ENCODE data around the gene FBXO38. TPM values are rescaled to one million over a fixed set of nuclear protein-coding genes. Genes with fewer than 3 reads are reported as not detected.
A peak's percentile ranks its signal among the peaks of the same experiment; 100 is the strongest.

The FBXO38 gene
- total and polyA plus RNA-seq, 9 of the 15 experiments (the other 6 are each of a cell fraction or from before 2014, with no cell fraction given) = 7.4 to 39.4 (median 29.3) TPM

GRCh38 chr5:148474025-148474511 lies 90.3 kb downstream of the FBXO38 start (continued):
- TF ChIP-seq E2F8 (IDR thresholded peaks at IDR 0.05; ENCODE audit: low read depth, partially characterized antibody) (no peak), GATAD2B (IDR thresholded peaks at IDR 0.05; ENCODE audit: borderline replicate concordance) (no peak), ZNF324 (CRISPR knock-in tag; IDR thresholded peaks at IDR 0.05) (no peak), C11orf30 (IDR thresholded peaks at IDR 0.05; ENCODE audit: low read depth) (no peak), ZNF830 (CRISPR knock-in tag; IDR thresholded peaks at IDR 0.05) (no peak), NR2C2 (CRISPR knock-in tag; IDR thresholded peaks at IDR 0.05) (no peak), NR2C2 (tag; IDR thresholded peaks at IDR 0.05) (no peak), NCOA2 (IDR thresholded peaks at IDR 0.05; ENCODE audit: partially characterized antibody in 2 of 2) (no peak), FOXK1 (CRISPR knock-in tag; IDR thresholded peaks at IDR 0.05; ENCODE audit: borderline replicate concordance) (no peak), YY1 (IDR thresholded peaks at IDR 0.05; ENCODE audit: borderline replicate concordance in 1 of 3, control insufficient read depth in 1 of 3, extremely low read depth in 1 of 3, insufficient read depth in 3 of 3, insufficient read length in 1 of 3, insufficient replicate concordance in 2 of 3, low read depth in 1 of 3, low read length in 2 of 3) (no peak), ZNF778 (CRISPR knock-in tag; IDR thresholded peaks at IDR 0.05) (no peak), ZNF431 (CRISPR knock-in tag; IDR thresholded peaks at IDR 0.05) (no peak), ARID1B (IDR thresholded peaks at IDR 0.05) (peak; percentile 69), TCF7 (IDR thresholded peaks at IDR 0.05; ENCODE audit: borderline replicate concordance) (no peak), SMARCB1 (IDR thresholded peaks at IDR 0.05; ENCODE audit: insufficient read length, low read depth) (no peak), XRCC3 (IDR thresholded peaks at IDR 0.05) (no peak), FOXP4 (CRISPR knock-in tag; IDR thresholded peaks at IDR 0.05; ENCODE audit: borderline replicate concordance) (no peak), MYC (IDR thresholded peaks at IDR 0.05; ENCODE audit: low read depth, low read length) (no peak), MYC (CRISPR knock-in tag; IDR thresholded peaks at IDR 0.05; ENCODE audit: borderline replicate concordance, low read depth) (no peak)
- TF ChIP-seq, protein P1, sequence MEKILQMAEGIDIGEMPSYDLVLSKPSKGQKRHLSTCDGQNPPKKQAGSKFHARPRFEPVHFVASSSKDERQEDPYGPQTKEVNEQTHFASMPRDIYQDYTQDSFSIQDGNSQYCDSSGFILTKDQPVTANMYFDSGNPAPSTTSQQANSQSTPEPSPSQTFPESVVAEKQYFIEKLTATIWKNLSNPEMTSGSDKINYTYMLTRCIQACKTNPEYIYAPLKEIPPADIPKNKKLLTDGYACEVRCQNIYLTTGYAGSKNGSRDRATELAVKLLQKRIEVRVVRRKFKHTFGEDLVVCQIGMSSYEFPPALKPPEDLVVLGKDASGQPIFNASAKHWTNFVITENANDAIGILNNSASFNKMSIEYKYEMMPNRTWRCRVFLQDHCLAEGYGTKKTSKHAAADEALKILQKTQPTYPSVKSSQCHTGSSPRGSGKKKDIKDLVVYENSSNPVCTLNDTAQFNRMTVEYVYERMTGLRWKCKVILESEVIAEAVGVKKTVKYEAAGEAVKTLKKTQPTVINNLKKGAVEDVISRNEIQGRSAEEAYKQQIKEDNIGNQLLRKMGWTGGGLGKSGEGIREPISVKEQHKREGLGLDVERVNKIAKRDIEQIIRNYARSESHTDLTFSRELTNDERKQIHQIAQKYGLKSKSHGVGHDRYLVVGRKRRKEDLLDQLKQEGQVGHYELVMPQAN (IDR thresholded peaks at IDR 0.05; ENCODE audit: borderline replicate concordance) = no peak

Data from K562 (cell line).